Ramos (cell line): ENCODE results near the gene MGMT.

Experiments used
- in situ Hi-C: fragments of 300-500 bp; cut with MboI; formaldehyde crosslinking; loops from one replicate; pipeline ENCODE4 v1.14.3; 2022; ENCODE audit warnings: low sequenced_read_pairs; ENCODE audit not compliant: unreplicated experiment

The MGMT gene

GRCh38 chr10:129642427-129642826, 175.4 kb downstream of the MGMT start:
- in situ Hi-C loops, result no loop called here

GRCh38 chr10:129643266-129643665, 176.2 kb downstream of the MGMT start:
- in situ Hi-C loops, result no loop called here

GRCh38 chr10:129645487-129645886, 178.4 kb downstream of the MGMT start:
- in situ Hi-C loops, result no loop called here

GRCh38 chr10:129646973-129647372, 179.9 kb downstream of the MGMT start:
- in situ Hi-C loops, result no loop called here

- in situ Hi-C loops, result no loop called here
Measured at GRCh38 chr10:129647590-129647989, 180.5 kb downstream of the MGMT start.

- in situ Hi-C loops, result no loop called here
Measured at GRCh38 chr10:129648856-129649255, 181.8 kb downstream of the MGMT start.

- in situ Hi-C loops, result no loop called here
Measured at GRCh38 chr10:129652021-129652420, 185.0 kb downstream of the MGMT start.

- in situ Hi-C loops, result no loop called here
Measured at GRCh38 chr10:129652521-129653201, 185.6 kb downstream of the MGMT start.

GRCh38 chr10:129653428-129653827, 186.4 kb downstream of the MGMT start:
- in situ Hi-C loops, result no loop called here

- in situ Hi-C loops, result no loop called here
Measured at GRCh38 chr10:129653861-129654260, 186.8 kb downstream of the MGMT start.

GRCh38 chr10:129654461-129654860, 187.4 kb downstream of the MGMT start:
- in situ Hi-C loops, result no loop called here

- in situ Hi-C loops, result no loop called here
Measured at GRCh38 chr10:129655007-129655678, 188.1 kb downstream of the MGMT start.

- in situ Hi-C loops, result no loop called here
Measured at GRCh38 chr10:129655679-129656031, 188.6 kb downstream of the MGMT start.

GRCh38 chr10:129656642-129657041, 189.6 kb downstream of the MGMT start:
- in situ Hi-C loops, result no loop called here

- in situ Hi-C loops, result no loop called here
Measured at GRCh38 chr10:129657297-129658017, 190.4 kb downstream of the MGMT start.

- in situ Hi-C loops, result no loop called here
Measured at GRCh38 chr10:129658376-129659072, 191.5 kb downstream of the MGMT start.

- in situ Hi-C loops, result no loop called here
Measured at GRCh38 chr10:129659508-129660268, 192.6 kb downstream of the MGMT start.

GRCh38 chr10:129660569-129660968, 193.5 kb downstream of the MGMT start:
- in situ Hi-C loops, result no loop called here

GRCh38 chr10:129662426-129662825, 195.4 kb downstream of the MGMT start:
- in situ Hi-C loops, result no loop called here

- in situ Hi-C loops, result no loop called here
Measured at GRCh38 chr10:129670124-129670523, 203.1 kb downstream of the MGMT start.
